C4-2B (cell line): Measurements from ENCODE around the gene SSR3.

Experiments
- ZFX ChIP-seq: fragments of 450-650 bp; IDR thresholded peaks from 2 replicates; pipeline ENCODE4 v1.6.1; 2017
- TF ChIP-seq, protein P1 (sequence below): fragments of 450-650 bp; conservative IDR thresholded peaks from 2 replicates; pipeline ENCODE4 v1.5.1; 2017; ENCODE audit warnings: mild to moderate bottlenecking

DNA sequence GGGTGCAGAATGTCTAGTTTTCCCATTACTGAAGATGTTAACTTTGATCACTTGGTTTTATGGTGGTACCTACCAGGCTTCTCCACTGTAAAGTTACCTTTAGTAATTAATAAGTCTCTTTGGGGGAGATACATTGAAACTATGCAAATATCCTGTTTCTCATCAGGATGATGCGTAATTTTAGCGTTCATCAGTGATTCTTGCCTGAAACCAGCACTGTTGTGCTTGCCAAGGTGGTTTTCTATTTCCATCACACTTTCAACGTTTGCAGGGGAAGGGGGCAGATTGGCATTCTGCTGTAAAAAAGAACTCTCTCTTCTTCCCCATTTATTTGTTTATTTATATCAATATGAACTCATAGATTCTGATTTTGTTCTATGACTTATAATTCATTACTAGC, 61.0 kb downstream of the SSR3 start:
- TF ChIP-seq ZFX: no peak
- TF ChIP-seq, protein P1, sequence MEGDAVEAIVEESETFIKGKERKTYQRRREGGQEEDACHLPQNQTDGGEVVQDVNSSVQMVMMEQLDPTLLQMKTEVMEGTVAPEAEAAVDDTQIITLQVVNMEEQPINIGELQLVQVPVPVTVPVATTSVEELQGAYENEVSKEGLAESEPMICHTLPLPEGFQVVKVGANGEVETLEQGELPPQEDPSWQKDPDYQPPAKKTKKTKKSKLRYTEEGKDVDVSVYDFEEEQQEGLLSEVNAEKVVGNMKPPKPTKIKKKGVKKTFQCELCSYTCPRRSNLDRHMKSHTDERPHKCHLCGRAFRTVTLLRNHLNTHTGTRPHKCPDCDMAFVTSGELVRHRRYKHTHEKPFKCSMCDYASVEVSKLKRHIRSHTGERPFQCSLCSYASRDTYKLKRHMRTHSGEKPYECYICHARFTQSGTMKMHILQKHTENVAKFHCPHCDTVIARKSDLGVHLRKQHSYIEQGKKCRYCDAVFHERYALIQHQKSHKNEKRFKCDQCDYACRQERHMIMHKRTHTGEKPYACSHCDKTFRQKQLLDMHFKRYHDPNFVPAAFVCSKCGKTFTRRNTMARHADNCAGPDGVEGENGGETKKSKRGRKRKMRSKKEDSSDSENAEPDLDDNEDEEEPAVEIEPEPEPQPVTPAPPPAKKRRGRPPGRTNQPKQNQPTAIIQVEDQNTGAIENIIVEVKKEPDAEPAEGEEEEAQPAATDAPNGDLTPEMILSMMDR: no peak
